Stromal cell of bone marrow (primary cell): Measurements from ENCODE around the gene ACTG1.

Experiments used
- DNase-seq: peaks from one replicate; pipeline ENCODE4 v3.0.0-alpha.2; 2012; ENCODE audit warnings: low read depth

The ACTG1 gene

DNA sequence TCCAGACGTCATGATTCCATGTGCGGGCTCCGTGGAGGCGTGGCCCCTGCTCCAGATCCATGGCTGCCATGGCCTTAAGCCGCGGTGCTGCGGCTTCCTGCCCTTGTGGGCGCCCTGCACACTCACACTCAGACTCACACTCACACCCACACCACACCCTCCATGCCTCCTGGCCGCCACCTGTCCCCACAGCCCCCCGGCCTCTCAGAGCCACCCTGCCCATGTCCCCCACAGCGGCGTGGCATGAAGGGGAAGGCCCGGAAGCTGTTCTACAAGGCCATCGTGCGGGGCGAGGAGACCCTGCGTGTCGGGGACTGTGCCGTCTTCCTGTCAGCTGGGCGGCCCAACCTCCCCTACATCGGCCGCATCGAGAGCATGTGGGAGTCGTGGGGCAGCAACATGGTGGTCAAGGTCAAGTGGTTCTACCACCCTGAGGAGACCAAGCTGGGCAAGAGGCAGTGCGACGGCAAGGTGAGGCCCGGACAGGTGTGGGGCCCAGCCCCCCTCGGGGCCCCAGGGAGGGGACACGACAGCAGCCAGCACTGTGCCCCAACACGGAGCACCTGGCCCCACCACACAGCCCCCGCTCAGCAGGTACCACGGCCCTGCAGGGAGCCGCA lies 50.0 kb downstream of the ACTG1 start:
- DNase-seq = no peak

DNA sequence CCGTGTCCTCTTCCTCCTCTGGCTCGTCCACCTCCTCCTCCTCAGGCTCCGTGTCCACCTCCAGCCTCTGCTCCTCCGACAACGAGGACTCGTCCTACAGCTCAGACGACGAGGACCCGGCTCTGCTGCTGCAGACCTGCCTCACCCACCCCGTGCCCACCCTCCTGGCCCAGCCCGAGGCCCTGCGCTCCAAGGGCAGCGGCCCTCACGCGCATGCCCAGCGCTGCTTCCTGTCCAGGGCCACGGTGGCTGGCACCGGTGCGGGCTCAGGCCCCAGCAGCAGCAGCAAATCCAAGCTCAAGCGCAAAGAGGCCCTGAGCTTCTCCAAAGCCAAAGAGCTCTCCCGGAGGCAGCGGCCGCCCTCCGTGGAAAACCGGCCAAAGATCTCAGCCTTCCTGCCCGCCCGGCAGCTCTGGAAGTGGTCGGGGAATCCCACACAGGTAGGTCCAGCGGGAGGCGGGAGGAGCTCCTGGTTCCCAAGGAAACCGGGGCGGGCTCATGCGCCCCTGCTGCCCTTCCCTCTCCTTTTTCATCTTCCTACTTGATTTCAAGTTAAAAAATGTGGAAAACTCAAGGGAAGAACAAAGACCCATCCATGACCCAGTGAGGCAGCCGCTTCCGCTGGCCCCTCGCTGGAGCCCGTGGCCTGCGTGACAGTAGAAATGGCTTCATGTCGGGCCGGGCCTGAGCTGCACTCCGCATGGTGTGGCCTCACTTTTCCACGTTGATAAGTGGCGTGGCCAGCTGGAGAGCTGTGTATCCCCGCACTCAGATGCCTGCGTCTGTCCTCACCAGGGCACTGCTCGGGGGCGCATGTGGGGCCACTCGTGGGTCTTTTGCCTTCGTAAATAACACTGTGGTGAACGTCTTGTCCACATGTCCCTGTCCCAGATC lies 50.7 kb downstream of the ACTG1 start:
- no peak for DNase-seq

DNA sequence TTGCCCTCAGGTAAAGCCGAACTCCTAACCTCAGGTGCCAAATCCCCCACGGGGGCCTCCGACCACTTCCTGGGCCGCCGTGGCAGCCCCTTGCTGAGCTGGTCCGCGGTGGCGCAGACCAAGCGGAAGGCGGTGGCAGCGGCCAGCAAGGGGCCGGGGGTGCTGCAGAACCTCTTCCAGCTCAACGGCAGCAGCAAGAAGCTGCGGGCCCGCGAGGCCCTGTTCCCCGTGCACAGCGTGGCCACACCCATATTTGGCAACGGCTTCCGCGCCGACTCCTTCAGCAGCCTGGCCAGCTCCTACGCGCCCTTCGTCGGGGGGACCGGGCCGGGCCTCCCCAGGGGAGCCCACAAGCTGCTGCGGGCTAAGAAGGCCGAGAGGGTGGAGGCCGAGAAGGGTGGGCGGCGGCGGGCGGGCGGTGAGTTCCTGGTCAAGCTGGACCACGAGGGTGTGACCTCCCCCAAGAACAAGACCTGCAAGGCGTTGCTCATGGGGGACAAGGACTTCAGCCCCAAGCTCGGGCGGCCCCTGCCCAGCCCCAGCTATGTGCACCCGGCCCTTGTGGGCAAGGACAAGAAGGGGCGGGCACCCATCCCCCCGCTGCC lies 51.6 kb downstream of the ACTG1 start:
- DNase-seq = no peak
